GM19099 (cell line): ENCODE measurements around the gene ART4.

Experiments
- POLR2A ChIP-seq: IDR thresholded peaks from 3 replicates; pipeline ENCODE4 v1.6.1; 2011; ENCODE audit warnings: low read depth; ENCODE audit not compliant: insufficient read length; ENCODE audit errors: extremely low read depth

Gene ART4

DNA sequence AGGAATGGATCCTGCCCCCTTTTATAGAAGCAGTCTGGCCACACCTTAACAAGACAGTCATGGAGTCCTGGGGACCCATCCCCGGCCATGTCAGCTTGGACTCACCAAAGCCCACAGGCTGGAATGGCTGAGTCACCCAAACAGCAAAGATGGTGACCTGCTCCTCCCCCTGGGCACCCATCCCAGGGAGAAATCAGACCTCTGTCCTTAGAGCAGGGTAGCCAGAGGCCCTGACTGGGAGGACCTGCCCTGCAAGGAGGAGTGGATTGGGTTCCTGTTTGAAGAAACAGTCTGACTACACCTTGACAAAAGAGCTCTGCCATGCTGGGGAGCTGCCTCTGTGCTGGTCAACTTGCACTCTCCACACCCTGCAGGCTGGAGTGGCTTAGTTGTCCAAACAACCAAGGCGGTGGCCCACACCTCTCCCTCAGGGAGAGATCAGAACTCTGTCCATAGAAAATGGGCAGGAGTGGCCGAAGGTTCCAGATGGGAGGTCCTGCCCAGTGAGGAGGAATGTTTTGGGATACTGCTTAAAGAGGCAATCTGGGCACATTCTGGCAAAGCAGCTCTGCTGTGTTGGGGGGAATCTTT lies 25.7 kb upstream of the ART4 start:
- no peak for TF ChIP-seq POLR2A

DNA sequence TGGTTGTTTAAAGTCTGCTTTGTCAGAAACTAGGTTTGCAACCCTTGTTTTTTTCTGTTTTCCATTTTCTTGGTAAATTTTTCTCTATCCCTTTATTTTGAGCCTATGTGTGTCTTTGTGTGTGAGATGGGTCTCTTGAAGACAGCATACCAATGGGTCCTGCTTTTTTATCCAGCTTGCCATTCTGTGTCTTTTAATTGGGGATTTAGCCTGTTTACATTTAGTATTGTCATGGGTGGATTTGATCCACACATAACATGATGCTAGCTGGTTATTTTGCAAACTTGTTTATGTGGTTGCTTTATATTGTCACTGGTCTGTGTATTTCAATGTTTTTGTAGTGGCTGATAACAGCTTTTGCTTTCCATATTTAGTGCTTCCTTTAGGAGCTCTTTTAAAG lies 17.2 kb upstream of the ART4 start:
- TF ChIP-seq POLR2A = no peak

DNA sequence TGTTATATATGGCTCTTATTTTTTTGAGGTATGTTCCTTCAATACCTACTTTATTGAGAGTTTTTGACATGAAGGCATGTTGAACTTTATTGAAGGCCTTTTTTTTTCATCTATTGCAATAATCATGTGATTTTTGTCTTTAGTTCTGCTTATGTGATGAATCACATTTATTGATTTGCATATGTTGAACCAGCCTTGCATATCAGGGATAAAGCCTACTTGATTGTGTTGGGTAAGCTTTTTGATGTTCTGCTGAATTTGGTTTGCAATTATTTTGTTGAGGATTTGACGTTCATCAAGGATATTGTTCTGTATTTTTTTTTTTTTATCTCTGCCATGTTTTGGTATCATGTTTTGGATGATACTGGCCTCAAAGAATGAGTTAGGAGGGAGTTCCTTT lies 15.2 kb upstream of the ART4 start:
- no peak for TF ChIP-seq POLR2A

DNA sequence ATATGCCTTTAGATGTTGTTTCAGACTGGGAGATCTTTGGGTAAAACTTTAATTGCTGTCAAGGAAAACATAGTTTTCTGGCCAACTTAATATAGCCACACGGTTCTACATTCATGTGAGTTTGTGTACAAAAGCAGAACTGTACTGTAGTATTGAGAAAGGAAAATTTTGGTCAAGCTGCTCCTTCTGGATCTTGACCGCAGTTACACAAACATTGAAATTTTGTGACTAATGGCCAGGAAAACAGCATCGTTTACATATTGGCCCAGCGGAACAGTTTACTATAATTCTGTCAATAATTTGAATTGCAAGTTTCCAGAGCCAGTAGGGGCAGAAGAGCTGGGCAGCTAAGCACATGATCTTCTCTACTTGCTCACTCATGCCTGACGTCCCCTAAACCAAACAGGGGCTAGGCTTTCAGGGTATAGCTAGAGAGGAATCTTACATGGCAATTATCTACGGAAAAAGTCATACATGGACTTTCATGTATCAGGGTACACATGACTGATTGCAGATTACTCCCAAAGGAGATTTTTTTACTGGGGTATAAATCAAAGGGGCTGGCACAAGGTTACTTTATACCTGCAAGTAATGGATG lies 11.4 kb upstream of the ART4 start:
- no peak for TF ChIP-seq POLR2A

DNA sequence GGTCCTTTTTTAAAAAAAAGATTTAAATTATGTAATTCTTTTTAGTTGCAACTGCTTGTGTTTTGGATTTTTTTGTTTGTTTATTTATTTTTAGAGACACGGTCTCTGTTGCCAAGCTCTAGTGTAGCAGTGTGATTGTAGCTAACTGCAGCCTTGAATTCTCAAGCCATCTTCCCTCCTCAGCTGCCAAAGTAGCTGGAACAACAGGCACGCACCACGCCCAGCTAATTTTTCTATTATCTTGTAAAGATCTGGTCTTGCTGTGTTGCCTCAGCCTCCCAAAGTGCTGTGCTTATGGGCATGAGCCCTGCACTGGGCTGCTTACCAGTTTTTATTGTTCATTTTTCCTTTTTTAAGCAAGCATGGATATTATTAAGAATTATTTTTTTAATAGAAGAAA lies 10.6 kb upstream of the ART4 start:
- TF ChIP-seq POLR2A = no peak

DNA sequence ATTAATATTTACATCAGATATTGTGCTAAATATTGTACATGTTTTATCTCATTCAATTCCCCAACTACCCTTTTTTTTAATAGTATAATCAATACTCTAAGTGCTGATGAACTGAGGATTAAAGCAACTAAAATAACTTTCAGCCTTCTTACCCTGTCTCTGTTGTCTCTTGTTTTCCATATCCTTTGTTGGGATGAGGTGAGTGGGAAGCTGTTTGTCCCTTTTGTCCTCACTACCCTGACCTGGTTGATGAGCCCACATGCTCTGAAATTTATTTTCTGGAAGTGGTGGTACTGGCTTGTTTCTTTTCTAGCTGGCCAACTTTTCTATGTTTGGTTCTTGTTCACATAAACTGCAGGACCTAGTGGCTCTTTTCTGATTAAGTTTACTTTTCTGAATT lies 9.6 kb upstream of the ART4 start:
- no peak for TF ChIP-seq POLR2A

DNA sequence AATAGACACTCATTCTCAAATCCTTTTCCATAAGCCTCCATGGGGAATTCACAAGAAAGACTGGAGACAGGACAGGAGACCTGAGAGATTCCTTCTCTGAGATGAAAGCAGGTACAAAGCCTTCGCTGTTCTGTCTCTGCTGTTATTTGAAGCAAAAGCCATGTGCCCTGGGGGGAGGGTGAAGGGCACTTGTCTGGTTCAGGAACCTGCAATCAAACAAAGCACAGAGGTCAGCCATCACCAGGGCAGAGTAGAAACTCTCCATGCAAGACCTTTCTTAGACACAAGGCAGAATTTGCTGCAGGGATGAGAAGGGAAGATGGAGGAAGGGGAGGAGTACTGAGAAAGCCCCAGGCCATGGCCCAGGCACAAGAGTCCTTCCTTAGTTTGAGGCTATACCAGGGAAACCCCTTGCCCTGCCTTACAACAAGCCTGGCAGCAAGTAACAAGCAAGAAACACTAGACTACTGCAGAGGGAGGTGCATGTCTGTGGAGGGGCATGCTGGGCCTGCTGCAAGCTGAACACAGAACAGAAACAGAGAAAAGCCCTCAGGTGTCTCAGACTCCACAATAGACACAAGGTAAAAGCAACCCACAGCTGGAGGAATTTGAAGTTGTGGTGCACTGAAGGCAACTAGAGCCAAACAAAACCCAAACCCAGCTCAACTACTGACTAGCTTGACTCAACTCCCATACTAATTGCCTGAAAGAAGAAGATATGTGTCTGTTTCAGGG lies 7.8 kb upstream of the ART4 start:
- no peak for TF ChIP-seq POLR2A

DNA sequence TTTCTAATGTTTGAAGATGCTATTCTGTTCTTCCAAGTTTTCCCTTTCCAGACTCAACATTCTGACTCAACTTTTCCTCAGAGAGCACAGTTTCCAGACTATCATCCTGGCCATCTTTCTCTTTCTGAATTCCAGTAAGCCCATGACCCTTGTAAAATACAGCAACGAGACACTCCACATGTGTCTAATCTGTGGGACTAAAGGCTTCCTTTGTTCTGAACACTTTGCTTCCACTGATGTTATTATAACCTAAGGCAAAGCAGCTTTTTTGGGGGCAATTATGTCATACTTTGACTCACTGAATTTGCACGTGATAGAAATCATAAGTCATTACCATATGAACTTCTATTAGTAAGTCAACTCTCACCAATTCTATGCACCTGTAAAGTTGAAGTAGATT lies 6.3 kb upstream of the ART4 start:
- no peak for TF ChIP-seq POLR2A

DNA sequence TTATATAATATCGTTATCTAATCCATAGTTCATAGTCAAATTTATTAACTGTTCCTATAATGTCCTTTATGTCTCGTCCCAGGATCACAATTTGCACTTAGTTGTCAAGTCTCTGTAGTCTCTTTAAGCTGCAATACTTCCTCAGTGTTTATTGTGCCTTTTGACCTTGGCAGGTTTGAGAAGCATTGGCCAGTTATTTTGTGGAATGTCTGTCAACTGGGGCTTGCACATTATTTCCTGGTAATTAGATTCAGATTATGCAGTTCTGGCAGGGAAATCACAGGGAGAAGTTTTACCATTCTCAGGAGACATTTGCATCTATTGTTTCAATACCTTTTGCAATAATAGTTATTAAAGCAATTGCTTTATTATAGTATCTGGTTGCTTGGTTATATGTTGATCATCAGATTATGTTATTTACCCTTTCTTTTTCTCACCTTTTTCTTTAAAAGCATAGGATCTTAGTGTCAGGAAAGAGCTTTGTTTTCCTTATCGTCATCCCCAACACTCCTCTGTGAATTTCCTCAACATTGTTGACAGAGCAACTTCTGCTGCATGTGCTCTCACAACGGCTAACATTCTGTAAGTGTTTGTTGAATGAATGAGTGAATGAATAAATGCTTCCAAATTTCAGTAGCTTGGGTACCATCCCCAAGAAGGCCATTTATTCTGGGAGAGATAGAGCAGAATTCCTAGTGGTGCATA lies 3.7 kb upstream of the ART4 start:
- no peak for TF ChIP-seq POLR2A

DNA sequence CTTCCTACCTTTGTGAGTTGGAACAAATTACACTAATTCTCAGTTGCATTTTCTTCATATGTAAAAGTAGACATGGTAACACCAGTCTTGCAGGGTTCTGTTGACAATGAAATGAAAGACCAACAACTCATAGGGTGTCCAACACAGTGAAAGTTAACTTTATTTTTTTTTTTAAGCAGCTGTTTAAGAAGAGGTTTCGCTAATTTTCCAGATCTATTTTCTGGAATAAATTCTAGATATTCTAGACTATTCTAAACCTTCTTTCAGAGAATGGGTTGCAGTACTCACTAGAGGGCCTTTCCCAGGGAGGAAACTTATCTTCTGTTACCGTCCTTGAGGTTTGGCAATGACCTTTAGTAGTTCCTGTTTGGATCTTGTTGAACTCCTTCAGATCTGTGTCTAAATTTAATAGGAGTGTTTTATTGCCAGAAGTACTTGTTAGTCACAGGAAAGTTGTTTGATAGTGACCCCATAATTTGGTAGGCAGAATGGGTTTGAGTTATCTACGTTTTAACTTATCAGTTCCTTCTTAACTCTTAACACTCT lies 2.8 kb upstream of the ART4 start:
- no peak for TF ChIP-seq POLR2A

DNA sequence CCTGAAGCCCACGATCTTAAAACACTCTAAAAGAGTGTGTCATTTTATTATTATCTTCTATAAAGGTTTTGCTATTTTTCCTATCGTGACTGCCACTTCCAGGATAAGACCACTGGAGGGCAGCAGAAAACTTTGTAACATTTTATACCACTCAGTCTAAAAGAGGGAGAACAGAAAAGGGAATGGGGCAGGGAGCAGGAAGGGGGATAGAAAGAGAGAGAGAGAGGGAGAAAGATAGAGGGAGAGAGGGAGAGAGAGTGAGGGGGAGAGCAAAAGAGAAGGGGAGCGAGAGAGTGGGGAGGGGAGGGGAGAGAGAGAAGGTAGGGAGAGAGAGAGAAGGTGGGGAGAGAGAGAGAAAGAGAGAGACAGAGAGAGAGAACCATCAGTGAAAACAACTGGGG lies 2.0 kb upstream of the ART4 start:
- TF ChIP-seq POLR2A = no peak

DNA sequence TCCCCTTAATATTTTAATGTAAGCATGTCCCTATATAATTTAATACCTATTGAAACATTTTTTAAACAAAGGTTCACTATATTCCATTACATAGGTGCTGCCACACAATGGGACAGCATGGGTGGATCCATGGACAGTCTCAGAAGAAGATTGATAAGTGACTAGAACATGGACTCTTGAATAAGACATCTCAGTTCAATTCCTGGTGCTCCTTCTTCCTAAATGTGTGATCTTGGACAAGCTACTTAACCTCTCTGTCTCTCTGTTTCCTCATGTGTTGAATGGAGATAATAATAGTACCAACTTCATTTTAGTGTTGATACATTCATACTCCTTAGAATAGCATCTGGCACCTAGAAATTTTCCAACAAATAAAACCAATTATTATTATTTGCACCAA lies 1.1 kb upstream of the ART4 start:
- TF ChIP-seq POLR2A = no peak

DNA sequence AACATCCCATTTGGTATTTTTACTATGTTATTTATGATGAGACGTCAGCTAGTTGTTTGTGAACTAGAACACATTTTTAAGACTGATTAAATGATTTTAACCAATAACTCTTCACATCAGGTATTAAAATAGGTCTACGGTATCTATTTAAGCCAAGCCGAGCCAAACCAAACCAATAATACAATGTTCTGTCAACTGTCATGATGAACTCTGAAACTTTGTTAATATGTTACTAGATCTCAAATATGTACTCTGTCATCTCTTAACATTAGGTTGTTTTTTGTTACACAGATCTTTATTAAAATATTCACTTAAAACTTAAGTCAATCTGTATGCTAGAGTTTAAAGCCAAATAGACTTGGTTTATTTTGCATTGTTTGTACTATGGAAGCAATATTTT lies 1.0 kb downstream of the ART4 start:
- no peak for TF ChIP-seq POLR2A

DNA sequence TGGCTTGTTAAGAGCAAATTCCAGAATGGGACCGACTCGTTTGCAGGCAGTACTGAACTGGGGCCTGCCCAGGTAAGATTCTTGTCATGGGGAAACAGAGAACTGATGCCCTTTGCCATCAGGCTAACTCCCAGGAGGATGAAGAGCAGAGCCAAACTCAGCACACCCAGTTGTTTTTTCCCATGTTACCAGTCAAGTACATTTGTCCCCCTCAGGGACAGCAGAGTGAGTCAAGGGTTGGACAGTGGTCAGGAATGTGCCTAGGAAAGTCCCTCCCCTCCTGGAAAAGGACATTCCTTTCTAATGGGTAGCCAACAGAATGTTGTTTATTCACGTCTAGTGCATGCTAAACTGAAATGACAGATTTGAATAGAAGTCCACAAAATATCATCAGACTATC lies 1.6 kb downstream of the ART4 start:
- TF ChIP-seq POLR2A = no peak

DNA sequence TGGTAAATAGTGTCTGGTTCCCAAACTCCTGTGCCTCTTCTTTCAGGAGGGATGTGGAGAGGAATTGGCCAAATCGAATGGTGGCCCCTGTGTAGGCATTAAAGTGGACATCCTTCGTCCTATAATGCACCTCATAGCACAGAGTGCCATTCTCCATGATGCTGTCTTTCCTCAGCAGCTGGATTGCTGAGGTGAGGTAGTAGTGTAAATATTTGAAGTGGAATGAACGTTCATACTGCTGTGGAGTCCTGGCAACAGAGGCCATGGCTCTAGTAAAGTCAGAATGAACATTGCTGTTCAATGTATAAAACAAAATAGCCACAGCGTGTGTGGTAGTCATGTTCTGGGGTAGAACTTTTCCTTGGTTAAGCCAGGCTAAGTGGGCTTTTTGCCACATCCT lies 2.7 kb downstream of the ART4 start:
- TF ChIP-seq POLR2A = no peak

DNA sequence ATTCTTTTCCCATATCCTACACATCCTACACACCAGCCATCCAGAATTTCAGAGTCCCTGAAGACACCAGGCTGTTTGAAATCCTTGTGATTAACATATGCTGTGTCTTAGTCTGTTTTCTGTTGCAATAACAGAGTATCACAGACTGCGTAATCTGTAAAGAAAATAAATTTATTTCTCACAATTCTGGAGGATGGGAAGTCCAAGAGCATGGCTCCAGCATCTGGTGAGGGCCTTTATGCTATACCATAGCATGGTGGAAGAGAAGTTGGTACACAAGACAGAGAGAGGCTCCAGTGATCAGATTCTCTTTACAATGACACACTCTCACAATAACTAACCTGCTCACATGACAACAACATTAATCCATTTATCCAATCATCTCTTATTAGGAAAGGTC lies 4.1 kb downstream of the ART4 start:
- TF ChIP-seq POLR2A = no peak
